ENCODE measurements around the gene CDH4.

The CDH4 gene

DNA sequence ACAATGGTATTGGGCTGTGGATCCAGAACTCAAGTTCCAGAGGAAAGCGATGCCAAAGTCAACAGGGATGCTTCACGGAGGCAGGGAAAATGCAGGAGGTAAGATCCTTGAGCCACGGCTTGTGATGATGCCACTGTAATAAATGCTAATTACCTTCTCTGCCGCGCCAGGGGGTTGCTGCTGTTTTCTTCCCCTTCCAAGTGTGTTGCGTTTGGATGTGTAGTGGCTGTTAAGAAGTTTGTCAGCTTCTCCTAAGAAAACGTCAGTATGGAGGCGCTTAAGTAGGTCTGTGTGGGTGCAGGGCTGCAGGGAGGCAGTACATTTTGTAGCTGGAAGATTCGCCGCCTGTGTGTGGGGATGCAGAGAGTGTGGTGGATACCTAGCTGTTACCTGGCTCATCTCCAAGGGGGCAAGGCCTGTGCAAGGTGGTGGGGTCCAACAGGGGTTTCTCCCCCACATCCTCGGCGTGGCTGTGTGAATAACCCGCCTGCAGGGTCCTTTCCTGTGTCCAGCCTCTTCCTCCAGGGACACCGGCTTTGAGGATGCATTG lies 318.7 kb downstream of the CDH4 start:
- no peak for DNase-seq

DNA sequence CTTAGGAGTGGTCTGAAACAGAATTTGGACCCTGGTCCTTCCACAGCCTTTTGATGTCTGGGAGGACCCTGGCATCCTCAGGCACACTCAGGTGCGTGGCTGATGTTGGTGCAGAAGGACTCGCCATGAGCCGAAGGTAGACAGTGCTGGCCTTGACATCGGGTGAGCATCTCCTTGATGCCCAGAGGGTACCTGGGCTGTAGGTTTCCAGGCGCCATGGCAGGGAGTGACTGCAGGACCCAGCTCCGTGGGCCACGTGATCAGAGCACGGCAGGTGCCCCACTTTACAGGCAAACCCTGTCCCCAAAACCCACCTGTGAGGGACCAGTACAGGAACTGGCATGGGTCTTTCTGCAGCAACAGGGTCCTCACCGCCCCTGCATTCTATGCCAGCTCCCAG lies 319.2 kb downstream of the CDH4 start:
- no peak for DNase-seq

DNA sequence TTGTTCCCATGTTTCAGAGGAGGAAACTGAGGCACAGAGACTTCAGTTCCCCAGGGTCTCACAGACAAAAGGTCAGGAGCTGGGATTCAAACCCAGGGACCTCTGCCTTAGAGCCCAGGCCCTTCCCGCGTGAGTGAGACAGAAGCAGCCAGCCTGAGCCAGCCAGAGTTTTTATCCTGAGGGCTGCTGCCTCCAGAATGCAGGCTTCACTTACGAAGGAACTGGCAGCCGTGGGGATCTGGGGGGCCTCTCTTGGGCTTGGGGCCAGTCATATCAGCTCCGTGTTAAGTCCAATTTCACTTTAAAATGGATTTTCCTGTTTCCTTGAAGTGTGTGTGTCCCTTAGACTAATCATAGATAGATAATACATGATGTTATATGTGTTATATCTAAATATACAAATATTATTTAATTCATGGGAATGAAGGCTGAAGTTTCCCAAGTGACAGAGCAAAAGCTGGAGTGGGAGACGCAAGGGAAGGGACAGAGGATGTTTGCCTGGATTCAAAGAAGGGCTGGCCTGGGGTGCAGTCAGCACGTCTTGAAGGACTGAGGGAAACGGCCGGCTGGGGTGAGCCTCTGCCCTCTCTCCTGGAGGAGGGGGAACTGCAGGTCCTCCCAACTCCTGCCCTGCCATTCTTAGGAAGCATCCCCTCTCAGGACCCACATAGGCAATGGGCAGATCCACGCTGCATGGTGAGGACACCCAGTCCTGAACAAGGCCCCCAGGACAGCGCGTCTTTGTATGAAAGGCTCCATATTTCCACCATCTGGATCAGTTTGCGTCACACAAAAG lies 320.1 kb downstream of the CDH4 start:
- no peak for DNase-seq

- DNase-seq, result no peak
Measured at GRCh38 chr20:61572789-61573188, 320.7 kb downstream of the CDH4 start.

GRCh38 chr20:61573415-61574305 lies 321.6 kb downstream of the CDH4 start:
- DNase-seq, result no peak

- no peak for DNase-seq
Measured at GRCh38 chr20:61575151-61575937, 323.3 kb downstream of the CDH4 start.

GRCh38 chr20:61576372-61576771 lies 324.3 kb downstream of the CDH4 start:
- no peak for DNase-seq

- DNase-seq, result no peak
Measured at GRCh38 chr20:61577065-61577464, 325.0 kb downstream of the CDH4 start.

- DNase-seq, result no peak
Measured at GRCh38 chr20:61579908-61580307, 327.8 kb downstream of the CDH4 start.

DNA sequence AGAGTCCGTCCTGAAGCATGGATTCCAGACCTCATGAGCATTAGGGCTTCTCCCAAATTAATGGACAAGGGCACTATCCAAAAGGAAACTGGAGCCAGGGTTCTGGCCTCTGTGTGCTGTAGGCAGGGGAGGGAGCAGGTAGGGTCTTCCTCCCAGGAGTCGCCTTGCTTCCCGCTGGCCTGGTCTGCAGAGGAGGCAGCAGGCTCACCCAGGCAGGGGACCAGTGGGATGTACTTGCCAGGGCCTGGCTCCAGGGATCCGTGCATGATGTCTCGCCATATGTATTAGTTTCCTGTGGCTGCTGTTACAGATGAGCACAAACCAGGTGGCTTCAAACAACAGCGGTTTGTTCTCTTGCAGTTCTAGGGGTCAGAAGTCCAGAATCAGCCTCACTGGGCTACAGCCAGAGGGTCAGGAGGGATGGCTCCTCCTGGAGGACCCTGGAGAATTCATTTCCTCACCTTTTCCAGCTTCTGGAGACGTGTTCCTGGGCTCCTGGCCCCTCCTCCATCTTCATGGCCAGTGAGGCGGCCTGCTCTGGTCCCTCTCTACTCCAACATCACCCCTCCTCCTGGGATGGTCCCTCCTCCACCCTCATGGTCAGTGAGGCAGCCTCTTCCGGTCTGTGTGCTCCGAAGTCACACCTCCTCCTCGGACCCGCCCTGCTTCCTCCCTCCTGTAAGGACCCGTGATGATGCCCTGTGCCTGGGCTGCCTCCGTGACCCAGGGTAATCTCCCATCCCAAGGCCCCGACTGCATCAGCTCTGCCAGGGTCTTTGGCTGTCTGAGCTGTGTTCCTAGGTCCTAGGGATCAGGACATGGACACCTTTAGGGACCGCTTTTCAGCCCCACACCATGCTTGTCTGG lies 329.1 kb downstream of the CDH4 start:
- no peak for DNase-seq

DNA sequence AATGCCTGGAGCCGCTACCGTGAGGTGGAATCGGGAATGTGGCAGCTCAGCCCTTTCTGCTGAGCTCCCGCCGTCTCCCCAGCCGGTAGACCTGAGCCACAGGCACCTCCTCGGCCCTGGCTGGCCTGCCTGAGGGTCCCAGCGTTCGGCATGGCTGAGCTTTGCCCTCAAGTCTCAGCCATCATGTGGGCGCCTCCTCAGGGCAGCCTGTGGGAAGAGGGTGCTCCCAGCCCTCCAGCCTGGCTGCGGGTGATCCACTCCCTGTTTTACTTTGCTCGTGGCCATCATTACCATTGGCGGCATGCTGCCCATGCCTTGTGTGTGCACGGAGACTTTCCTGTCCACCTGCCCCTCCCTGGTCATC lies 329.7 kb downstream of the CDH4 start:
- no peak for DNase-seq

DNA sequence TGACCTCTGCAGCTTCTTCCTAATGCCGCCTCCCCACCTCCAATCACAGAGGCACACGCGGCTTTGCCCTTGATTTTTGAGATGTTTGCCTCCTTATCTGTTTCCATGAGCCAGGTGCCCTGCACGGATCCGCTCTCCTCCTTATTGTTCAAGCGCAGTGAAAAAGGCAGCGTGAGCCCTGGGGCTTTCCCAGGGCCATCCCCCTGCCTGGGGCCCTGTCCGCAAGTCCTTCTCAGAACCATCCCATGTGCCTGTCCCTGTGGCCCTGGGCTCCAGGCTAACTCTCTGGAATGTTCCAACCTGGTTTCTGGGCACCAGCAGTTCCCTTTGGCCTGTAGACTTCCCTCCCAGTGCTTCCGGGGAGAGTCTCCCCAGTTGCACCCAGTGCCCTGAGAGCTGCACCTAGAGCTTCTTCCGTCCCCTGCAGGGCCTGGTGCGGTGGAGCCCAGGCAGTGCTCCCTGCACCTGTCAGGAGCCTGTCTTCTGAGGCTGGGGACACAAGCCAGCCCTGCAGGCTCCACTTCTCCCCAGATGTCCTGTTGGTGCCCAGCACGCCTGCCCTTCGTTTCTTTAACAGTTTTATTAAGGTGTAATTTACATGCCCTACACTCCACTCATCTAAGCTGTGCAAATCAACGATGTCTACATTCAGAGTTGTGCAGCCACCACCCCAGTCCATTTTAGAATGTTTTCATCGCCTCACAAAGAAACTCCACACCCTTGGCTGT lies 330.3 kb downstream of the CDH4 start:
- DNase-seq, result no peak

- DNase-seq, result no peak
Measured at GRCh38 chr20:61583356-61583755, 331.3 kb downstream of the CDH4 start.

DNA sequence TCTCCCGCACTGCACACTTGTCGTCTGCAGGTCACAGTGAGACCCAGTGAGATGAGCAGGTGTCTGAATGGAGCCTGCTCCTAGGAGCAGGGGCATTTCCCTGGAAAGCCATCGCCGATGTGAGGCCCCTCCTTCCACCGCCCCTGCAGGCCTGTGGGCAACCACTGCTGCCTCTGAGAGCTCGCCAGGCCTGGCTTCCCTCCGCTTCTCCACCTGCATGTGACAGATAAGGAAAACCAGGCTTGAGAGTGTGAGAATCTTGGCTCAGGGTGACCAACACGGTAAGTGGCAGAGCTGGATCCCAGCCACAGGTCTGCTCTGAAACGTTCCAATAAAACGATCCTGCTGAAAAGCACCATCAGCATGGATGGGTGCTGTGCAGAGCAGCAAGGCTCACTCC lies 332.8 kb downstream of the CDH4 start:
- DNase-seq, result no peak

- no peak for DNase-seq
Measured at GRCh38 chr20:61585764-61586163, 333.7 kb downstream of the CDH4 start.

- no peak for DNase-seq
Measured at GRCh38 chr20:61587036-61587435, 335.0 kb downstream of the CDH4 start.

- no peak for DNase-seq
Measured at GRCh38 chr20:61587681-61588289, 335.7 kb downstream of the CDH4 start.

- DNase-seq, result no peak
Measured at GRCh38 chr20:61588411-61589385, 336.6 kb downstream of the CDH4 start.

GRCh38 chr20:61590236-61590635 lies 338.2 kb downstream of the CDH4 start:
- DNase-seq, result no peak

DNA sequence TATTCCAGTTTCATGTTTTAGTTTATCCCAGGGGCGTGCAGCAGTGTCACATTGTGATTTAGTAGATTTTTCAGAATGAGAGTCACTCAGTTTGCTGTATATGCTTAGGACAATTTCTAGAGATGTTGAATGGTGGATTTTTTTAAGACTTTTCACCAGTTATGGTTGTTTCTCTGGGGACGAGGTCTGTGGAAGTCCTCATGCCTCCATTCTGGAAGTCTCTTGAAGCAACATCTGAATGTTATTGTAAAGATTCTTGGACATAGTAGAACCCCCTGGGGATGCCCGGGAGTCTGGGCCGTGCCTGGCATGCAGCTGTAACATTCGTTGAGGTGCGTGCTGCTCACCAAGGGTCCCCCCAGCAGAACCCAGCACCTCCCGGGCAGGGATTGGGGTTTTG lies 341.5 kb downstream of the CDH4 start:
- DNase-seq, result no peak

Data from NCI-H1436 (cell line).